Measurements from ENCODE around the gene PRUNE2. TPM values are rescaled to one million over a fixed set of nuclear protein-coding genes. Genes with fewer than 3 reads are reported as not detected.

PRUNE2 gene
- total RNA-seq, 1 donor: 80.0 TPM

- no peak for DNase-seq (ENCODE audit: insufficient read length, low spot score, missing footprints)
- TF ChIP-seq CTCF (IDR thresholded peaks at IDR 0.05; ENCODE audit: extremely low read depth, low read depth, low read length): no peak
- Histone ChIP-seq H3K27me3 (ENCODE audit: insufficient read depth, low read length) (peaks cover 5% of the 10 kb centered on the region), H3K36me3 (ENCODE audit: insufficient read depth, low read length) (no peaks in the 10 kb centered on the region), H3K4me3 (ENCODE audit: insufficient read depth, low read length) (no peak overlapping the region), H3K4me1 (ENCODE audit: insufficient read depth, low read length) (no peaks in the 10 kb centered on the region), H3K27ac (ENCODE audit: low read depth, low read length) (no peak overlapping the region), H3K79me2 (ENCODE audit: insufficient read depth, low read length) (no peaks in the 10 kb centered on the region), H2AFZ (ENCODE audit: low read length) (no peak overlapping the region), H3K4me2 (ENCODE audit: insufficient read depth, low read length) (no peak overlapping the region), H4K20me1 (ENCODE audit: insufficient read depth, low read length) (no peaks in the 10 kb centered on the region), H3K9me3 (ENCODE audit: low read depth, low read length) (no peaks in the 10 kb centered on the region)
Measured at GRCh38 chr9:76729116-76729515, 176.8 kb downstream of the PRUNE2 start.

GRCh38 chr9:76725885-76726284 lies 180.0 kb downstream of the PRUNE2 start:
- Histone ChIP-seq H3K79me2 (ENCODE audit: insufficient read depth, low read length) (no peaks in the 10 kb centered on the region), H3K4me3 (ENCODE audit: insufficient read depth, low read length) (no peak overlapping the region), H3K36me3 (ENCODE audit: insufficient read depth, low read length) (no peaks in the 10 kb centered on the region), H3K27me3 (ENCODE audit: insufficient read depth, low read length) (peaks cover 12% of the 10 kb centered on the region), H2AFZ (ENCODE audit: low read length) (no peak overlapping the region), H3K27ac (ENCODE audit: low read depth, low read length) (no peak overlapping the region), H3K4me2 (ENCODE audit: insufficient read depth, low read length) (no peak overlapping the region), H3K9me3 (ENCODE audit: low read depth, low read length) (no peaks in the 10 kb centered on the region), H3K4me1 (ENCODE audit: insufficient read depth, low read length) (no peaks in the 10 kb centered on the region), H4K20me1 (ENCODE audit: insufficient read depth, low read length) (no peaks in the 10 kb centered on the region)
- no peak for DNase-seq (ENCODE audit: insufficient read length, low spot score, missing footprints)
- TF ChIP-seq CTCF (IDR thresholded peaks at IDR 0.05; ENCODE audit: extremely low read depth, low read depth, low read length): no peak

GRCh38 chr9:76725011-76725546 lies 180.8 kb downstream of the PRUNE2 start:
- Histone ChIP-seq H3K4me2 (ENCODE audit: insufficient read depth, low read length) (no peak overlapping the region), H3K4me1 (ENCODE audit: insufficient read depth, low read length) (no peaks in the 10 kb centered on the region), H2AFZ (ENCODE audit: low read length) (no peak overlapping the region)

GRCh38 chr9:76720245-76720644 lies 185.7 kb downstream of the PRUNE2 start:
- Histone ChIP-seq H3K79me2 (ENCODE audit: insufficient read depth, low read length) (no peaks in the 10 kb centered on the region), H3K4me3 (ENCODE audit: insufficient read depth, low read length) (no peak overlapping the region), H3K4me1 (ENCODE audit: insufficient read depth, low read length) (peaks cover 17% of the 10 kb centered on the region)

More at GRCh38 chr9:76725011-76725546, 180.8 kb downstream of the PRUNE2 start:
- DNase-seq (ENCODE audit: insufficient read length, low spot score, missing footprints): no peak
- Histone ChIP-seq H3K36me3 (ENCODE audit: insufficient read depth, low read length) (no peaks in the 10 kb centered on the region), H4K20me1 (ENCODE audit: insufficient read depth, low read length) (no peaks in the 10 kb centered on the region), H3K4me3 (ENCODE audit: insufficient read depth, low read length) (no peak overlapping the region), H3K9me3 (ENCODE audit: low read depth, low read length) (no peaks in the 10 kb centered on the region), H3K79me2 (ENCODE audit: insufficient read depth, low read length) (no peaks in the 10 kb centered on the region), H3K27ac (ENCODE audit: low read depth, low read length) (no peak overlapping the region), H3K27me3 (ENCODE audit: insufficient read depth, low read length) (peaks cover 12% of the 10 kb centered on the region)
- TF ChIP-seq CTCF (IDR thresholded peaks at IDR 0.05; ENCODE audit: extremely low read depth, low read depth, low read length): no peak

More at GRCh38 chr9:76720245-76720644, 185.7 kb downstream of the PRUNE2 start:
- H3K36me3 ChIP-seq (ENCODE audit: insufficient read depth, low read length): no peaks in the 10 kb centered on the region
- H3K27ac ChIP-seq (ENCODE audit: low read depth, low read length): no peak overlapping the region
- no peak overlapping the region for H3K4me2 ChIP-seq (ENCODE audit: insufficient read depth, low read length)
- H3K27me3 ChIP-seq (ENCODE audit: insufficient read depth, low read length): peaks cover 7% of the 10 kb centered on the region
- H4K20me1 ChIP-seq (ENCODE audit: insufficient read depth, low read length): no peaks in the 10 kb centered on the region
- TF ChIP-seq CTCF (IDR thresholded peaks at IDR 0.05; ENCODE audit: extremely low read depth, low read depth, low read length): no peak
- DNase-seq (ENCODE audit: insufficient read length, low spot score, missing footprints): no peak
- no peaks in the 10 kb centered on the region for H3K9me3 ChIP-seq (ENCODE audit: low read depth, low read length)
- H2AFZ ChIP-seq (ENCODE audit: low read length): no peak overlapping the region

Data from osteoblast (primary cell).